CD4-positive, alpha-beta T cell treated with Interleukin-1 beta for 1 hour (primary cell): Measurements from ENCODE around the gene DAG1.
"Not testable (repeated sequence)": the region's sequence is repeated elsewhere in the genome, so short reads cannot be mapped to it uniquely, and the experiment has no call there.

ENCODE experiments used
- DNase-seq, 2 donors: peaks; one replicate each; pipeline ENCODE4 v3.0.0-alpha.2; 2020 to 2022

Gene DAG1

GRCh38 chr3:49470714-49471420 is 800 bp downstream of the DAG1 start:
- DNase-seq: no peak

GRCh38 chr3:49471856-49472495 is 1.9 kb downstream of the DAG1 start:
- DNase-seq: no peak

- no peak for DNase-seq
Measured at GRCh38 chr3:49476563-49476962, 6.5 kb downstream of the DAG1 start.

GRCh38 chr3:49482766-49483165 is 12.7 kb downstream of the DAG1 start:
- DNase-seq: no peak

- no peak for DNase-seq
Measured at GRCh38 chr3:49484471-49484870, 14.4 kb downstream of the DAG1 start.

- DNase-seq: no peak
Measured at GRCh38 chr3:49489247-49489646, 19.2 kb downstream of the DAG1 start.

- DNase-seq: no peak
Measured at GRCh38 chr3:49492969-49493368, 22.9 kb downstream of the DAG1 start.

- DNase-seq: no peak
Measured at GRCh38 chr3:49493901-49494300, 23.8 kb downstream of the DAG1 start.

GRCh38 chr3:49495023-49495422 is 25.0 kb downstream of the DAG1 start:
- DNase-seq: no peak

GRCh38 chr3:49496845-49497244 is 26.8 kb downstream of the DAG1 start:
- not testable (repeated sequence) for DNase-seq

GRCh38 chr3:49497606-49498005 is 27.5 kb downstream of the DAG1 start:
- DNase-seq: no peak

GRCh38 chr3:49498239-49498638 is 28.2 kb downstream of the DAG1 start:
- DNase-seq: no peak

- DNase-seq: no peak
Measured at GRCh38 chr3:49498648-49499047, 28.6 kb downstream of the DAG1 start.

- no peak for DNase-seq
Measured at GRCh38 chr3:49500205-49500731, 30.2 kb downstream of the DAG1 start.

- DNase-seq: peak in 1 of 2 donors; percentile 40
Measured at GRCh38 chr3:49500732-49501609, 30.9 kb downstream of the DAG1 start.

- DNase-seq: no peak
Measured at GRCh38 chr3:49501842-49502241, 31.8 kb downstream of the DAG1 start.

- no peak for DNase-seq
Measured at GRCh38 chr3:49506906-49507305, 36.8 kb downstream of the DAG1 start.

- DNase-seq: no peak
Measured at GRCh38 chr3:49509028-49509561, 39.0 kb downstream of the DAG1 start.

GRCh38 chr3:49511639-49512038 is 41.6 kb downstream of the DAG1 start:
- no peak for DNase-seq

GRCh38 chr3:49512781-49513355 is 42.8 kb downstream of the DAG1 start:
- DNase-seq: no peak

GRCh38 chr3:49513494-49514124 is 43.5 kb downstream of the DAG1 start:
- no peak for DNase-seq

GRCh38 chr3:49518016-49518415 is 47.9 kb downstream of the DAG1 start:
- DNase-seq: no peak
